Kidney (tissue), 14 donors: ENCODE results near the gene FBLN1. TPM values are rescaled to one million over a fixed set of nuclear protein-coding genes. Genes with fewer than 3 reads are reported as not detected.

Source experiments
- DNase-seq, 5 donors: peaks; one replicate each; pipeline ENCODE4 v3.0.0-alpha.2; 2013 to 2020
- FAIRE-seq: peaks from 2 replicates; lab custom pipeline; 2012; peaks lifted over from hg19 to GRCh38; lab: Jason Lieb, UNC
- H3K27ac ChIP-seq, 2 donors: one replicate each; pipeline ENCODE4 v1.7.0; 2013; ENCODE audit warnings: low read depth in 2 of 2, low read length in 2 of 2, inconsistent platforms in 1 of 2
- H3K27me3 ChIP-seq: one replicate; pipeline ENCODE4 v1.7.1; 2013; ENCODE audit warnings: low read length, inconsistent platforms; ENCODE audit not compliant: control insufficient read depth, insufficient read depth
- H3K36me3 ChIP-seq, 3 donors: one replicate each; pipeline versions ENCODE4 v1.7.0 to v1.7.1; 2013; ENCODE audit warnings: low read length in 3 of 3, control low read depth in 1 of 3, inconsistent platforms in 1 of 3; ENCODE audit not compliant: insufficient read depth in 3 of 3, control insufficient read depth in 2 of 3
- H3K4me1 ChIP-seq, 3 donors: one replicate each; pipeline versions ENCODE4 v1.7.0 to v1.7.1; 2013; ENCODE audit warnings: low read length in 3 of 3, inconsistent platforms in 1 of 3, low read depth in 1 of 3; ENCODE audit not compliant: control insufficient read depth in 2 of 3, insufficient read depth in 2 of 3
- H3K4me3 ChIP-seq, 3 donors: one replicate each; pipeline versions ENCODE4 v1.7.0 to v1.8.1; 2013; ENCODE audit warnings: low read length in 3 of 3, control low read depth in 1 of 3, inconsistent platforms in 1 of 3
- H3K9ac ChIP-seq, 3 donors: one replicate each; pipeline versions ENCODE4 v1.7.0 to v1.7.1; 2013; ENCODE audit warnings: low read length in 3 of 3, control low read depth in 1 of 3, inconsistent platforms in 1 of 3
- H3K9me3 ChIP-seq, 3 donors: one replicate each; pipeline versions ENCODE4 v1.7.0 to v1.7.1; 2013; ENCODE audit warnings: low read length in 3 of 3, control low read depth in 1 of 3, inconsistent platforms in 1 of 3; ENCODE audit not compliant: control insufficient read depth in 2 of 3, insufficient read depth in 1 of 3
- intact Hi-C: fragments of 100-400 bp; cut with DNase I; formaldehyde crosslinking; loops from one replicate; pipeline ENCODE4 v1.11.1; 2022
- polyA plus RNA-seq: library from polyadenylated mRNA; stranded (reverse); fragments of 350-450 nt; fragmentation: Illumina TruSeq; extraction: RNeasy Lipid Tissue Mini Kit (QIAGEN cat#74804); gene quantifications from one replicate; pipeline ENCODE4 v1.2.3, GENCODE V29; 2014; ENCODE audit warnings: low read depth, low replicate concordance; ENCODE audit not compliant: insufficient read depth
- total RNA-seq: library from RNA; stranded (reverse); fragmentation: NEBNext Ultra II Directional; extraction: Animal tissue kit (Norgen Biotek cat#: 25700); gene quantifications from one replicate; pipeline ENCODE4 v1.2.1, GENCODE V29; 2021
- TF ChIP-seq, protein P1 (sequence below): IDR thresholded peaks from 3 replicates; pipeline ENCODE4 v1.5.1; 2012; ENCODE audit warnings: mild to moderate bottlenecking, moderate library complexity, borderline replicate concordance; ENCODE audit not compliant: insufficient read depth; ENCODE audit errors: extremely low read depth
- donor health status: control.
- donor health status: control.
- donor health status: control.
- donor health status: control.
- donor health status: control.
- donor health status: DM: yes; HTN: yes; CAD: no.
- donor health status: Normal renal cell carcinoma (clear cell type).

The FBLN1 gene
- total and polyA plus RNA-seq, 2 donors from 2014 or later: 23.3 to 105 TPM

DNA sequence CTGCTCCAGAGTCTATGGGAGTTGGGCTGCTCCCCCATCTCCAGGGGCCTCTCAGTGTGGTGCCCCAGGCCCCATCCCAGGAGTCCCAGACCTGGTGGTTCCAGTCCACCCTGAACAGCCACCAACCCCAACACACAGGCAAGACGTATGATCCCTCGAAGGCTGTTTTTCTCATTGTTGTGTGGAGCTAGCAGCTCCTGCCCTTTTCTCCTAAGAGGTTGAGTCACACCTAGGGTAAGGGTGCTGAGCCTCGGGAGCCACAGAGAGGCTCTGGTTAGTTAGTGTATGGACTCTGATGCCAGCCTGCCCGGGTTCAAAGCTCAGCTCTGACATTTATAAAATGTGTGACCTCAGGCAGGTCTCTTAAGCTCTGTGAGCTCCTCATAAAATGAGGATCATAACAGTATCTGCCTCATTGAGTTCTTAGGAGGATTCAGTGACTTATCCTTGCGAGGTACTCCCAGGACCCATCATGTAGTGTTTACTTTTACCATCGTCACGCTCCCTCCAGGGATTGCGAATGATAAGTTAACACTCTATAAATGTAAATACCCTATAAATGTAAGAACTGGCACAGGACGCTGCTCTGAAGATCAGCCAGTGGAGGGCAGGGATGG is 47.2 kb downstream of the FBLN1 start:
- peaks cover 0 to 9% (median 3%) of the 10 kb centered on the region in 3 donors for H3K4me1 ChIP-seq
- TF ChIP-seq, protein P1, sequence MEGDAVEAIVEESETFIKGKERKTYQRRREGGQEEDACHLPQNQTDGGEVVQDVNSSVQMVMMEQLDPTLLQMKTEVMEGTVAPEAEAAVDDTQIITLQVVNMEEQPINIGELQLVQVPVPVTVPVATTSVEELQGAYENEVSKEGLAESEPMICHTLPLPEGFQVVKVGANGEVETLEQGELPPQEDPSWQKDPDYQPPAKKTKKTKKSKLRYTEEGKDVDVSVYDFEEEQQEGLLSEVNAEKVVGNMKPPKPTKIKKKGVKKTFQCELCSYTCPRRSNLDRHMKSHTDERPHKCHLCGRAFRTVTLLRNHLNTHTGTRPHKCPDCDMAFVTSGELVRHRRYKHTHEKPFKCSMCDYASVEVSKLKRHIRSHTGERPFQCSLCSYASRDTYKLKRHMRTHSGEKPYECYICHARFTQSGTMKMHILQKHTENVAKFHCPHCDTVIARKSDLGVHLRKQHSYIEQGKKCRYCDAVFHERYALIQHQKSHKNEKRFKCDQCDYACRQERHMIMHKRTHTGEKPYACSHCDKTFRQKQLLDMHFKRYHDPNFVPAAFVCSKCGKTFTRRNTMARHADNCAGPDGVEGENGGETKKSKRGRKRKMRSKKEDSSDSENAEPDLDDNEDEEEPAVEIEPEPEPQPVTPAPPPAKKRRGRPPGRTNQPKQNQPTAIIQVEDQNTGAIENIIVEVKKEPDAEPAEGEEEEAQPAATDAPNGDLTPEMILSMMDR: no peak
- no peak overlapping the region for H3K4me3 ChIP-seq
- no peak overlapping the region for H3K9ac ChIP-seq
- H3K9me3 ChIP-seq: no peaks in the 10 kb centered on the region
- no peak overlapping the region for H3K27ac ChIP-seq
- intact Hi-C loops: loop anchor here (10.0 kb wide), 2 partner anchors 105 to 275 kb away; no protein-coding TSS in a partner anchor
- H3K36me3 ChIP-seq: no peaks in the 10 kb centered on the region
- DNase-seq (peak in 1 of 5 donors; percentile 24), FAIRE-seq (no peak)
- H3K27me3 ChIP-seq: no peaks in the 10 kb centered on the region

DNA sequence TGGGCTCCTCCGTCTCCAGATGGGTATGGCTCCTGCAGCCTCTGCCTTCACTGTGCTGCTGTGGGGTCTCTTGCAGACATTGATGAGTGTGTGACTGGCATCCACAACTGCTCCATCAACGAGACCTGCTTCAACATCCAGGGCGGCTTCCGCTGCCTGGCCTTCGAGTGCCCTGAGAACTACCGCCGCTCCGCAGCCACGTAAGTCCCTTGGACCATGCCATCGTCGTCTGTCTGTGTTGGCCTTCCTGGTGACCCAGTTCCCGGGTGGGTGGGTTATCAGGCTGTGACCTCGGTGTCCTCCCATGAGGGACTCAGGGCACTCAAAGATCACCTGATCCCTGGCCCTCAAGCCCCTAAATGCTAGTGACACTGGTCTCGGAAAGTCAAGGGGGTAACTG is 47.7 kb downstream of the FBLN1 start:
- peaks cover 0 to 9% (median 3%) of the 10 kb centered on the region in 3 donors for H3K4me1 ChIP-seq
- FAIRE-seq (no peak), DNase-seq (peak in 1 of 5 donors; percentile 60)
- H3K9ac ChIP-seq: no peak overlapping the region
- H3K27me3 ChIP-seq: no peaks in the 10 kb centered on the region
- H3K36me3 ChIP-seq: no peaks in the 10 kb centered on the region
- intact Hi-C loops: loop anchor here (10.0 kb wide), 2 partner anchors 106 to 276 kb away; no protein-coding TSS in a partner anchor
- TF ChIP-seq, protein P1: no peak
- H3K9me3 ChIP-seq: no peaks in the 10 kb centered on the region
- no peak overlapping the region for H3K27ac ChIP-seq
- H3K4me3 ChIP-seq: no peak overlapping the region

DNA sequence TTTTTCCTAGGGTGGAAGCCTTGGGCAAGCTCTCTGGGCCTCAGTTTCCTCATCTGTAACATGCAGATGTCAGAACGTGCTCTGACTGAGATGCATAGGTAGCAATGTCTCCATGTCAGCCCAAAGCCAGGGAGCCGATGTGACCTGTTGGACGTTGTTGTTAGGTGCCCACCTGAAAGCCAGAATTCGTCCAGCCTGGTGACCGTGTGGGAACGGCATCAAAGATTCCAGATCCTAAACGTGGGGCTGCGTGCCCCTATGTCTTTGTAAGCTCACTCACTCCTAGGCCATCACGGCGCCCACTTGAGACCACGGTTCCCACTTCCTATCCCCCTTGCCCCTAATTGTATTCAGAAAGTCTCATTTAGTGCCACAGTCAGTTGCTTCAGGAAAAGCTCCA is 48.2 kb downstream of the FBLN1 start:
- Histone ChIP-seq H3K36me3 (no peaks in the 10 kb centered on the region), H3K4me1 (peaks cover 0 to 9% (median 3%) of the 10 kb centered on the region in 3 donors), H3K4me3 (no peak overlapping the region), H3K27me3 (no peaks in the 10 kb centered on the region), H3K27ac (no peak overlapping the region), H3K9ac (no peak overlapping the region), H3K9me3 (no peaks in the 10 kb centered on the region)
- TF ChIP-seq, protein P1: no peak
- intact Hi-C loops: loop anchor here (10.0 kb wide), 2 partner anchors 106 to 276 kb away; no protein-coding TSS in a partner anchor
- DNase-seq (no peak), FAIRE-seq (no peak)
